ENCODE results near the gene GLT8D2.
"Not testable (repeated sequence)": the region's sequence is repeated elsewhere in the genome, so short reads cannot be mapped to it uniquely, and the experiment has no call there.

GLT8D2 gene

DNA sequence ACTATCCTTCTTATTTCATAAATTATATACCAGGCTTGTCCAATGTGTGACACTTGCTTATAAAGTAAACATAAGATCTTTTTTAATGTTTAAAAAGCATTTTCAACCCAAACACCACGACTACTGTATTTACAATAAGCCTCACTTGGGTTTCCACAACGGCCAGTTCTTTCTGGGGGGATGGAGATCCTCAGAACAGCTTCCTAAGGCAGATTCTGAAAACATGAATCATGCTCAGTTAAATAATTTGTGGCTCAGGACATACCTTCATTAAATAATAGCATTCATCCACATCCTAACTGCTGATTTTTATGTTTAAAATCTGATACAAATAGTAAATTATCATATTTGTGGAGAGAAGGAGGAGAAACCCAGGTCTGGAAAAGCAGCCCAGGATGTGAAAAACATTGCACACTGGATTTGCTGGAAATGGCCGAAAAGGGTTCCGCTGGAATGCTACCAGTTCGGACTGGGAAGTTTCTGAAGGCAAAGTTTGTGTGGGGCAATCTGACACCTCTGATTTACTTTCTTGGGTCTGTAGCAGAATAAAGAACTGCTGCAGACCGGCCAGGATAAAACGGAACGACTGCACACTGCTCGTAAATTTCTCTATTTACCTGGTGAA, 597 bp downstream of the GLT8D2 start:
- no peak for DNase-seq

DNA sequence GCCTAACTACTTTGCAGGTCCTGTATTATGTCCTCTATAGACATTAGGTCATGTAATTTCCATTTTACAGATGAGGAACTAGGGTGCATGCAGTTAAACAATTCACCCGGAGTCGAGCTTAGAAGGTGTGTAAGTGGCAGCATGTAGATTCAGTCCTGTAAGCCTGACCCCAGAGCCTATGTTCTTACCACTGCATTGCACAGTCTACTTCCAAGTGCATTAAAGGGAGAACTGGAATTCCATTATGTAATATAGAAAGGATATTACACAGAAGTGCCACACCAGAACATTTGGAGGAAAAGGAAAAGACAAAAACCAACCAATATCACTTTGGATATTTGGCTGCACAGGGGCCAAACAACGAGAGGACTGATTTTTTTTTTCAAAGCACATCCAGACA, 1.2 kb downstream of the GLT8D2 start:
- DNase-seq, result no peak

DNA sequence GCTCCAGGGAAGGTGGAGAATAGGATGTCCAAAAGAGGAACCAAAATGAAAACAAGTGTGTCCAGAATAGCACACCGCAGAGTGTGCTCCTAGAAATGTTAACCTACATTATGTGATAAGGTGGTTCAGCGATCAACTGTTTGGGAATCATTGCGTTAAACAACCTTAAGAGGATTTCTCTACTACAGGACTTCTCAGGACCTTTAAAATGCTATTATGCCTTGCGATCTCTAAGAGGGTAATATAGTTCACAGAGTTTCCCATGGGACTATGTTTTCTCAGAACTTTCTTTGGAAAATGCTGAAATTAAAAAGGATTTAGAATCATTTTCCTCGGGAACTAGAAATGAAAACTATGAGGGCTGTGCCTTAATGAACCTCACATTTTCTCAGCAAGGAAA, 1.8 kb downstream of the GLT8D2 start:
- DNase-seq, result no peak

DNA sequence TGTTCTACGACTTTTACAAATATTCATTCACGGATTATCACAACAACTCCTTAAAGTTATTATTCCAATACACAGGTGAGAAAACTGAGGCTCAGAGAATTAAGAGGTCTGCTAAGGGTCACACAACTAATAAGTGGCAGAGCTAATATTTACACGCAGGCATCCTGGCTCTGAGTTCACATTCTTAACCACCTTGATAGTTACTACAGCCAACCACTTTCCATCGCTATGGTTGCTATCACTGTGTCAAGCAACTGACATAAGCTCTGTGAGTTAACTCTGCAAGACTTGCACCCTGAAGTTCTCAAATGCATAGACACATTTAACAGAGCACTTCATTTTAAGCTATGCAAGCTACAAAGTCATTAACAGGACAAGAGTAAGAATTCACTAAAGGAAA, 3.7 kb downstream of the GLT8D2 start:
- DNase-seq, result no peak

DNA sequence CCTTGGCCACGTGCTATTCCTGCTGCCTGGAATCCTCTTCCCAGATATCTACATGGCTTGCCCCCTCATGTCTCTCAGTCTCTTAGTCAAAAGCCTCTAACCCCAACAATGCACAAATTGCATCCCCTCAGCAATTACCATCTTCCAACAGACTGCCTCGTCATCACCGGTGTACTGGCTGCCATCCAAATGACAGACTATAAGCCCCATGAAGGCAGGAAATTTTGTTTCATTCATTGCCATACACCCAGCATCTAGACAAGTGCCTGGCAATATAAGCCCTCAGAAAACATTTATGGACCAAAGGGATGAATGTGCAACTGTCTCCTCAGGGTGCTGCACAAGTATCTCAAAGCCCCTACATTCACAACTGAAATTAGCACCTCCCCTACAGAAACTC, 5.8 kb downstream of the GLT8D2 start:
- DNase-seq, result no peak

DNA sequence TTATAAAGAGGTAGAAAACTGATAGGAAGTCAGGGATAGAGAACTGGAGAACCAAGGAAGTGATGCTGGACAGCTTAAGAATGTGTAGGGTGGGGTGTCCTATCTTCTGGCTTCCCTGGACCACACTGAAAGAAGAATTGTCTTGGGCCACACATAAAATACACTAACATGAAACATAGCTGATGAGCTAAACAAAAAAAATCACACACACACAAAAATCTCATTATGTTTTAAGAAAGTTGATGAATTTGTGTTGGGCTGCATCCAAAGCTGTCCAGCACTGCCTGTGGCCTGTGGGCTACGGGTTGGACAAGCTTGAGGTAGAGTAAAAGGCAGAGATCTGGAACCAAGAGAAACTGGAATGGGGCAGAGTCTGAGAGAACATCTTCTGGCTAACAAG, 7.4 kb downstream of the GLT8D2 start:
- DNase-seq, result no peak

DNA sequence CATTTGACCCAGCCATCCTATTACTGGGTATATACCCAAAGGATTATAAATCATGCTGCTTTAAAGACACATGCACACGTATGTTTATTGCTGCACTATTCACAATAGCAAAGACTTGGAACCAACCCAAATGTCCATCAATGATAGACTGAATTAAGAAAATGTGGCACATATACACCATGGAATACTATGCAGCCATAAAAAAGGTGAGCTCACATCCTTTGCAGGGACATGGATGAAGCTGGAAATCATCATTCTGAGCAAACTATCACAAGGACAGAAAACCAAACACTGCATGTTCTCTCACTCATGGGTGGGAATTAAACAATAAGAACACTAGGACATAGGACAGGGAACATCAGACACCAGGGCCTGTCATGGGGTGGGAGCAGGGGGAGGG, 10.2 kb downstream of the GLT8D2 start:
- not testable (repeated sequence) for DNase-seq

DNA sequence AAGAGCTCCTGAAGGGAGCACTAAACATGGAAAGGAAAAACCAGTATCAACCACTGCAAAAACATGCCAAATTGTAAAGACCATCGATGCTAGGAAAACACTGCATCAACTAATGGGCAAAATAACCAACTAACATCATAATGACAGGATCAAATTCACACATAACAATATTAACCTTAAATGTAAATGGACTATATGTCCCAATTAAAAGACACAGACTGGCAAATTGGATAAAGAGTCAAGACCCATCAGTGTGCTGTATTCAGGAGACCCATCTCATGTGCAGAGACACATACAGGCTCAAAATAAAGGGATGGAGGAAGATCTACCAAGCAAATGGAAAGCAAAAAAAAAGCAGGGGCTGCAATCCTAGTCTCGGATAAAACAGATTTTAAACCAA, 13.8 kb downstream of the GLT8D2 start:
- not testable (repeated sequence) for DNase-seq

DNA sequence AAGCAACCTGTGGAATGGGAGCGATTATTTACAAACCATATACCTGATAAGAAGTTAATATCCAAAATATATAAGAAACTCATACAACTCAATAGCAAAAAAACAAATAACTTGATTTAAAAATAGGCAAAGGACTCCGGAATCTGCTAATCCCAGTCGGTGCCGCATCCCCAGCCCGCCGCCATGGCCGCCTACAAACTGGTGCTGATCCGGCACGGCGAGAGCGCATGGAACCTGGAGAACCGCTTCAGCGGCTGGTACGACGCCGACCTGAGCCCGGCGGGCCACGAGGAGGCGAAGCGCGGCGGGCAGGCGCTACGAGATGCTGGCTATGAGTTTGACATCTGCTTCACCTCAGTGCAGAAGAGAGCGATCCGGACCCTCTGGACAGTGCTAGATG, 19.4 kb downstream of the GLT8D2 start:
- DNase-seq, result not testable (repeated sequence)

DNA sequence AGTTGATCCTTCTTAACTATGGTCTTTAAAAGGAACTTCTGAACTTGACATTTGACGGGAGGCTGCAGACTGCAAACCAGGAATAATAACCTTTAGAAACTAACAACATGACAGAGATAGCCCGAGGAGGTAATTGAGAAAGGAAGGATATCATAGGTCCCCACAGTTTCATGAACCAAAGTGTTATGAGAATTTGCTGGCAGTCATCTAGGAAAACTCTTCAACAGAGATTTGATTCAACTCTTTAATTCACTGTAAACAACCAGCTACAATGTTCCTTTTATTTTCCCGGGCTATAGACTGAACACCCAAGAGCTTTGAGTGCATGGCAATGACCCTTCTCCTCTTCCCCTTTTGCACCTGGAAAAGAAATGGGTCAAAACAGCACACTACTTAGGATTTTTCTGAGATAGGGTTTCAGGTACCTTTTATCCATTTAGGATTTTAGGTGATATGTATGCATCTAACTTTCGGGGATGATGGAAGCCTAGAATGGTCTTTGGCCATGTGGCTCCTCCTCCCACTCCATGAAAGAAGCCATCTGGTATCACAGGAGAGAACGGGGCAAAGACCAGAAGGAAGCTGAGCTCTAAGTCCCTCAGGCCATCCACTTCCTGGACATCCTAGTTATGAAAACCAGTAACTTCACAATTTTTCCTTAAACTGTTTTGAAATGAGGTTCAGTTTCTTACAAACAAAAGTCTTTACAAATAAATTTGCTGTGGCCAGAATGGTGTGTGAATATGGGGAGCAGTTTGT, 23.0 kb downstream of the GLT8D2 start:
- DNase-seq, result no peak

DNA sequence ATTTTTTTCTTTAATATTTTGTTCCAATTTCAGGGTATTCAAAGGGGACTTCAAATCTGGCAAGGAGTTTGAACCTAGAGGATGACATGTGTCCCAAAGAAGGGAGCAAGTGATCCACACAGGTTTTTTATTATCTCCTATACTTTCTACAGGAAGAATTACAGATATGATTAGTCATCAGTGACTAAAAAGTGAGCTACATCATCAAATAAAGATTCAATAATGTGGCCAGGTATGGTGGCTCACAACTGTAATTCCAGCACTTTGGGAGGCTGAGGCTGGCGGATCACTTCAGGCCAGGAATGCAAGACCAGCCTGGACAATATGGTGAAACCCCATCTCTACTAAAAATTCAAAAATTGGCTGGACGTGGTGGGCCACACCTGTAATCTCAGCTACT, 24.2 kb downstream of the GLT8D2 start:
- DNase-seq, result no peak

DNA sequence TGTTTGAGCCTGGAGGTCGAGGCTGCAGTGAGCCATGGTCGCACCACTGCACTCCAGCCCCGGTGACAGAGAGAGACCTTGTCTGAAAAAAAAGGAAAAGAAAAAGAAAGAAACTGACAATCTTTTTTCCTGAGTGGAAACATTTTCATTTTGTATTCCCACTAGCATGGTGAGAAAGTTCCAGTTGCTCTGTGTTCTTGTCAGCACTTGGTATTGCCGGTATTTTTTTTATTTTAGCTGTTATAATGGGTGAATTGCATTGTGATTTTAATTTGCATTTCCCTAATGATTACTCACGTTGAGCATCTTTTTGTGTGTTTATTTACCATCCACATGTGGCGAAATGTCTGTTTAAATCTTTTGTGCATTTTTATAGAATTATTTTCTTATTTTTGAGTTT, 25.6 kb downstream of the GLT8D2 start:
- DNase-seq, result no peak

DNA sequence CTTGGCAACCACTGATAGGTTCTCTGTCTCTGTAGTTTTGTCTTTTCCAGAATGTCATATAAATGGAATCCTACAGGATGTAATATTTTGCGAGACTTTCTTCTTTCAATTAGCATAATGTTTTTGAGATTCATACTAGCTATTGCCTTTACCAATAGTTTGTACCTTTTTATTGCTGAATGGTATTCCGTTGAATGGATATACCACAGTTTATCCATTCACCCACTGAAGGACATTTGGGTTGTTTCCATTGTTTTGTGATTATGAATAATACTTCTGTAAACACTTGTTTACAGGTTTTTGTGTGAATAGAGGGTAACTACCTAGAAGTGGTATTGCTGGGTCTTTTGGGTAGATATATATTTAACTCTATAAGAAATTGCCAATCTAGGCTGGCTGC, 26.3 kb downstream of the GLT8D2 start:
- no peak for DNase-seq

DNA sequence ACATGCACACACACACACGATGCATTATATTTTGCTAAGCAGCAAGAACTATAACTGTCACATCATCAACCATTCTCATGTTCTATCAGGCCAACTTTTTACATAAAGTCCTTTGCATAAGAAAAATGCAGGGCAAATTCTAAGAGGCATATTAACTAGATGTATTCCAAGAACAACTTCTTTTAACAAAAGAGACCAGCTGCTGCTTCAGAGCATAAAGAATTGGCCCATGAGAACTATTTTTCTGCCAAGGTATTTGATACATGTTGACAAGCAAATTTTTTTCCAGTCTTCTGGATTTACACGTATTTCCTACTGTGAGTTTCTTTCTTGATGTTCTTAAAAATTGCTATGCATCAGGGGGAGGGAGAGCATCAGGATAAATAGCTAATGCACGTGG, 27.2 kb downstream of the GLT8D2 start:
- DNase-seq, result no peak

DNA sequence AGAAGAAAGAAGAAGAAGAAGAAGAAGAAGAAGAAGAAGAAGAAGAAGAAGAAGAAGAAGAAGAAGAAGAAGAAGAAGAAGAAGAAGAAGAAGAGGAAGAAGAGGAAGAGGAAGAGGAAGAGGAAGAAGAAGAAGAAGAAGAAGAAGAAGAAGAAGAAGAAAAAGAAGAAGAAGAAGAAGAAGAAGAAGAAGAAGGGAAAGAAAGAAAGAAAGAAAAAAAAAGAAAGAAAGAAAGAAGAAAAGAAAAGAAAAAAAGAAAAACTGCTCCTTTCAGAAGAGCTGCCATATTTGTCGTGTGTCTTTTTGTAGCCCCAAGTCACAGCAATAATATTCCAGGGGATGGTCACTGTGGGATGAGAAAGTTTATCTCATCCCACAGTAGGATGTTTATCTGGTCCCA, 28.1 kb downstream of the GLT8D2 start:
- not testable (repeated sequence) for DNase-seq

DNA sequence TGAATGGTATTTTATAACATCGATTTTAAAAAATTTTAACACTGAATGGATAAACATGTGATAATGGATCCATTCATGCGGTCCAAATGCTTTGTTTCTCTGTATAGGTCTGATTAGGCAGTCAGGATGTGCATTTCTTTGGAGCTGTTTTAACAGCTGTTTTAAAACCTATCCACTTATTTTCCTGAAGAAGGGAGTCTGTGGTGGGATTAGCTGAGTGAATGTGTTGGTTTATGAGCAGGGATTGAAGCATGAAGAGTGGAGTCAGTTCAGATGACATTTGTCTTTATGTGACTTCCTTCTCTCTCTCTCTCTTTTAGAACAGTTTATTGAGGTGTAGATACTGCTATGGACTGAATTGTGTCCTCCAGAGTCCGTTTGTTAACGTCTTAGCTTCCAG, 37.7 kb downstream of the GLT8D2 start:
- DNase-seq, result no peak

DNA sequence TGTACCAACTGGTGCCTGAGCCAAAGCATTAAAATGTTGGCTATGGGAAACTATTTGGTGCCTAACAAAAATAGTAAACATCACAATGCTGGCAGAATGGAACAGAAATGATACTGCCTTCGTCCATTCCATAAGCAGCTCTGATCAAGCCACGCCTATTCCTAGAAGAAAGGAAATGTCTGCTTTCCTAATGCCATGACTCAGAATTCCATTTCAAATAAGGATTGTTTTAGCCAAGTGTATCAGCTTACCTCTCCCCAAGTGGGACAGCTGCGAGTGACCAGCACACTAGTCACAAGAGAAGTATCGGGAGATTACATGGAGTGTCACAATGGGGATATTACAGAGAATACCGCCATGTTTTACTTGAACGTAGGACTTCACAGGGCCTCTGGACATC, 38.7 kb downstream of the GLT8D2 start:
- no peak for DNase-seq

DNA sequence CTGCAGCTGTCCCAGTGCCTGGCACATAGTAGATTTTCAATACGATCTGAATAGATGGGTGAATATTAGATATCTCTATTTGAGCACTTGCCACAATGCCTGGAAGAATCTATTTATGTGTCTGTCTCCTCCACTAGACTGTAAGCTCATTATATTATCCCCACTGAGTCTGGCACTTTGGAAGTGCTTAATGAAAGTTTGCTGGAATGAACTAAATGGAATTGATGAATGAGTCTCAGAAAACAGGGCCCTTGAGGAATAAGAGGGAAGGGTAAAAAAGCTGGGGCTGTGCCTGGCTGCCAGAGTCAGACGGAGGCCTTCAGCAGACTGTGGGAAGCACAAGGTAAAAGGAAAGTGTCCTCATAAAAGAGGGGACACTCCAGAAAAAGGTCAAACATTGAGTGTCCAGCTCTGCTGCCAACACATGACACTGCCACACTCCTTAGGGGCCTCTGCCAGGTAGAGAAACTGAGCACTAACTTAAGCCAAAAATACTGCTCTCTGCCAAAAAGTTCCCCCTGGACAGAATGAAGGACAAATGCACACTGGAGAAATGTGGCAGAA, 39.3 kb downstream of the GLT8D2 start:
- no peak for DNase-seq

DNA sequence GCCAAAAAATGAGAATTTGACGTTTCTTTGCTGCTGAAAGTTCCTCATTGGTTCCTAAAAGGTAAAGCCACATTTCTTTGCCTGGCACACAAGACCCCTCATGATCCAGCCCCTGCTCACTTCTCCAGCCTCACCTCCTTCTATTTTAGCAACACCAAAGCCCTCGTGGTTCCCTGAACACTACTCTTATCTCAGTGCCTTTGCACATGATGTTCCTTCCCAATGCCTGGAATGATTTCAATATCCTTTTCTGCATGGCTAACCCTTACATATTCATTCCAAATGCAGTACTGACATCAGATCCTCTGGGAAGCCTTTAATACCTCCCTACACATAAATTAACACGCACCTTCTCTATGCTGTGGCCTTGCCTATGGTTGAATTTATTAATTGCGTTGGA, 39.9 kb downstream of the GLT8D2 start:
- no peak for DNase-seq

DNA sequence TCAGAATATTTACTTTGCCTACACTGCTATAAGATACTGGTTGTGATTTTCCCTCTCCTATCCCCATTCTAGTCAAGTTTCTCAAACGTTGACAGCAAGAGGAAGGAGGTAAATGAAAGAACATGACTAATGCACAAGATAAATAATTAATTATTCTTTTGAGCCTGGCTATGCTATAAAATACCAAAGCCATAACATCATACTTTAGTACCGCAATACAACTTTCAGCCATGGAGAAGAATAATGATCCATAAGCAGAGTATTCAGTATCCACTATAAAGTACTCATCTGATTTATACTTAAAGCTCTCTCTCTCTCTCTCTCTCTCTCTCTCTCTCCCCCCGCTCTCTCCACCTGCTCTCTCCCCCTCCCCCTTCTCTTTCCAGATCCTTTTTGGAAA, 43.1 kb downstream of the GLT8D2 start:
- DNase-seq, result no peak

DNA sequence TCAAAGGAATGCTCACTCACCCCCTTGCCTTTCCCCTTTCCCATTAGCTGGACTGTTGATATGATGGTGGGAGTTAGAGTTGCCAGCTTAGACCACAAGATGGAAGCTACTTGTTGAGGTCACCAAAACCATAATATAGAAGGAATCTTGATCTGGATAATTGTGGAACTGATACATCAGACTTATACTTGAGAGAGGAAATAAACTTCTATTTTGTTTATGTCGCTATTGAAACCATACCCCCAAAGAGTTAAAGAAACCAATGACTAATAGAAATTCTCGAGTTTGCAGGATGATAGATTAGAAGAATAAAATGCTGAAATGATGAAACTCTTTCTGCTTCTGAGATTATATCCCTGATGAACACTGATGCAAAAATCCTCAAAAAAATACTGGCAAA, 46.4 kb downstream of the GLT8D2 start:
- no peak for DNase-seq

DNA sequence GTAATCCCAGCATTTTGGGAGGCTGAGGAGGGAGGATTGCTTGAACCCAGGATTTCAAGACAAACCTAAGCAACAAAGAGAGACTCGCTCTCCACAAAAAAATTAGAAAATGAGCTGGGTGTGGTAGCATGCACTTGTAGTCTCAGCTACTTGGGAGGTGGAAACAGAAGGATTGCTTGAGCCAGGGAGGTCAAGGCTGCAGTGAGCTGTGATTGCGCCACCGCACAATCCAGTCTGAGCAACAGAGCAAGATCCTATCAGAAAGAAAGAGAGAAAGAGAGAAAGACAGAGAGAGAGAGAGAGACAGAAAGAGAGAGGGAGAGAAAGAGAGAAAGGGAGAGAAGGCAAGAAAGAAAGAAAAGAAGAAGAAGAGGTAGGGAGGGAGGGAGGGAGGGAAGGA, 47.3 kb downstream of the GLT8D2 start:
- DNase-seq, result no peak

DNA sequence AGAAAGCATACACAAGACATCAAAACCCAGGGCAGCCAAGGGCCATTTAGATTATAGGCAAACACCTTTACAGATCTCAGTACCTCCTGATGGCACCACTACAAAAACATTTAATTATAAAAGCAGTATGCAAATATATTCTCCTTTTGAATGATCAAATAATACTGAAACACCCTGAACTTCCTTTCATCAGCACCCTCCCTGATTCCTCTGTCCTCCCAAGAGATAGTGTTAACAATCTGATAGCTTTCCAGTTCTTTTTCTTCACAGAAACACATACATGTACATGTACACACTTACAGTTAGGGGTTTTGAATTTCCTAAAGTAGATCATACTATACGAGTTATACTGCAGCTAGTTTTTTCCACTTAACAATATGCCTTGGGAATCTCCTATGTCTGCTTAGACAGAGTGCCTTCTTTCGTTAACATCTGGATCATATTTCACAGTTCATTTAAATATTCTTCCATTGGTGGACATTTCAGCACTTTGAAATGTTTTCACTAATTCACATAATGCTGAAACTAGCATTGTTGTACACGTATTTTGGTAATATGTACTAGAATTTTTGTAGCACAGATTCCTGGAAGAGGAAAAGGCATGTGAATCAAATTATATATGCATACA, 49.1 kb downstream of the GLT8D2 start:
- DNase-seq, result no peak

DNA sequence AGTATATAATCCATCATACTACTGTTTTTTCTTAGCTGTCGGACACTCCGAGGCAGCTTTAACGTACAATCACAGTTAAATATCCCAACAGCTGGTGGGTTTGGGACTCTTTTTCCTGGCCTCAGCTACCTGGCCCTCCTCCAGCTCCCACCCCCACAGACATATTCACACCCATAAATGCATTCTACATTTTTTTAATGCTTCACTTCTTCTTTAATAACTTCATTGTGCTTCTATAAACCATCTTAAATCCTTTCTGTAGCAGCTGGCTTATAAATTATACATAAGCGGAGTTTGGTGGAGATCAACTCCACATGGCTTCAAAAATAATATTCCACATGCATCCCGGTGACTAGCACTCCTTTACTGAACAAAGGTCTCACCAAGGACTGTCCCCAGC, 51.0 kb downstream of the GLT8D2 start:
- no peak for DNase-seq

Data from stimulated activated CD4-positive, alpha-beta T cell treated with anti-CD3 and anti-CD28 coated beads, Interleukin-4, amount 100 ng/mL, for 24 hours (primary cell).